Right ventricle myocardium inferior (tissue), 1 donor: ENCODE data around the gene PRSS57. TPM values are rescaled to one million over a fixed set of nuclear protein-coding genes. Genes with fewer than 3 reads are reported as not detected.
"Not testable (repeated sequence)": the region's sequence is repeated elsewhere in the genome, so short reads cannot be mapped to it uniquely, and the experiment has no call there.

Source experiments
- ATAC-seq: fragments of 200-7000 bp; cut with Tn5 transposase; one replicate; pipeline ENCODE4 v1.9.1; 2020; ENCODE audit warnings: mild to moderate bottlenecking, moderate library complexity
- DNase-seq: peaks from one replicate; pipeline ENCODE4 v3.0.0; 2021; ENCODE audit errors: missing footprints
- intact Hi-C: fragments of 100-400 bp; cut with DNase I; formaldehyde crosslinking; loops from one replicate; pipeline ENCODE4 v1.11.0; 2022
- long read RNA-seq: library from polyadenylated mRNA; unstranded; transcript quantifications from one replicate; pipeline ENCODE4 v2.0.0, GENCODE V29; 2021
- total RNA-seq: library from RNA; stranded (reverse); fragmentation: NEBNext Ultra II Directional; extraction: Animal tissue kit (Norgen Biotek cat#: 25700); gene quantifications from one replicate; pipeline ENCODE4 v1.2.1, GENCODE V29; 2021
- donor health status: DM: no; HTN: yes; CAD: no; lungs with severe emphysema.

PRSS57 gene
- total RNA-seq = not detected
- long read RNA-seq = 0 reads

DNA sequence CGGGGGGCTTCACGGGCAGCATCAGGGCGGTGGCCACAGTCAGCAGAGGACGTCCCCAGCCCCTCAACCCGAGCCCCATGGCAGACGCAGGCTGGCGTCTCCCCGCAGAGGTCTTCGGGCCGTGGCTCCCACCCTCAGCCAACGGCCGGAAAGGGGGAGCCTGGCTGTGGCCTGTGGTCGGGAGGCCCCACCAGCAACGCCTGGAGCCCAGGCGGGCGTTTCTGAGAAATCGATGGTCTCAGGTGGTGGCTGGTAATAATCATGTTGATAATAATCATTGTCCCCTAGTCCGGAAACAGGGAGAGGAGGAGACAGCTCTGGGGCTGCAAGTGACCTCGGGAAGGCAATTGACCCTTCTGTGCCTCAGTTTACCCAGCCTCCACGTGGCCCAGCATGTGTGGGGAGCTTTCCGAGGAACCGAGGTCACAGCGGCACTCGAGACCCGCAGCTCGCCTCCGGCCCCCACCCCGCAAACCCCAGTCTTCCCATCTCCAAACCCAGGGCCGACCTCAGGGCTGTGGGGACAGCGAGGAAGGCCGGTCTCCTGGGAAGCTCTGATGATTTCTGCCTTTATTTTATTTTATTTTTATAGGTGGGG lies at the start of gene PRSS57:
Gene PRSS57 (minus strand): TSS at position 101 of the 598 bp plus-strand sequence. CDS start 22 bp downstream, at position 79.
- DNase-seq = no peak
- ATAC-seq = no peak
- intact Hi-C loops = no loop called here

DNA sequence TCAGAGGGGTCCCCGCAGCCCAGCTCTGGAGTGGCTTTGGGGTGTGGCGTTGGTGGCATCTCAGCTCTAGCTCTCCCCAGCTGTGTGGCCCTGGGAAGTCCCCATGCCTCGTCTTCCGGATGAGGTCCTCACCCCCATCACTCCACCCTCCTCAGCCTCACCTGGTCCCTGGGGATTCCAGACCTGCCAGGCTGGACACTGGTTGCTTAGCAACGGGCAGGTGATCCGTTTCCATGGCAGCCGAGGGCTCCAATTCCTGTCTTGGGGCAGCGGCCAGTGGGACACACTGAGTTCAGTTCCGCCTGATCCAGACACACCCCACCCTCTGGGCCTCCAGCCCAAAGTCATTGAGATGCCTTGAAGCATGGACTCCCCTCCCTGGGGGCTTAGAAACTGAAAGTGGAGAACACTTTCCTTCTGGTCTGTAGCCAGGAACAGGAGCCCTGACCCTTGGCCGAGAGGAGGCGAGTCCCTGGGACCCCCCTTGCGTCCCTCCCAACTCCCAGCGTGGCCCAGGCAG lies 48.0 kb upstream of the PRSS57 start:
- DNase-seq (no peak), ATAC-seq (no peak)
- intact Hi-C loops = no loop called here

DNA sequence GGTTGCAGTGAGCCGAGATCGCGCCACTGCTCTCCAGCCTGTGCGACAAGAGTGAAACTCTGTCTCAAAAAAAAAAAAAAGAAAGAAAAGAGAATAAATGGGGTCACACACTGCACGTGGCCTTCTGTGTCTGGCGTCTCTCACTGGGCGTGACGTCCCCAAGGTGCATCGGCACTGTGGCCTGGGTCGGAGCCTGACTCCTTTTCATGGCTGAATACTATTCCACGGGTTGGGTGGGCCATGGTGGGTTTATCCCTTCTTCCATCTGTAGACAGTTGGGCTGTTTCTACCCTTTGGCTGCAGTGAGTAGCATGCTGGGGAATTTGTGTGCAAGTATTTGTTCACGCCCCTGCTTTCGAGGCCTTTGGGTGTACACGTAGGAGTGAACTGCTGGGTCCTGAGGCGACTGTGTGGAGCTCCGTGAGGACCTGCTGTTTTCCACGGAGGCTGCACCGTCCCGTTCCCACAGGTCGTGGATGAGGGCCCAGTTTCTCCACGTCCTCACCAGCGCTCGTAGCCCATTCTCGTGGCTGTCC lies 47.4 kb upstream of the PRSS57 start:
- intact Hi-C loops = no loop called here
- ATAC-seq (no peak), DNase-seq (no peak)

DNA sequence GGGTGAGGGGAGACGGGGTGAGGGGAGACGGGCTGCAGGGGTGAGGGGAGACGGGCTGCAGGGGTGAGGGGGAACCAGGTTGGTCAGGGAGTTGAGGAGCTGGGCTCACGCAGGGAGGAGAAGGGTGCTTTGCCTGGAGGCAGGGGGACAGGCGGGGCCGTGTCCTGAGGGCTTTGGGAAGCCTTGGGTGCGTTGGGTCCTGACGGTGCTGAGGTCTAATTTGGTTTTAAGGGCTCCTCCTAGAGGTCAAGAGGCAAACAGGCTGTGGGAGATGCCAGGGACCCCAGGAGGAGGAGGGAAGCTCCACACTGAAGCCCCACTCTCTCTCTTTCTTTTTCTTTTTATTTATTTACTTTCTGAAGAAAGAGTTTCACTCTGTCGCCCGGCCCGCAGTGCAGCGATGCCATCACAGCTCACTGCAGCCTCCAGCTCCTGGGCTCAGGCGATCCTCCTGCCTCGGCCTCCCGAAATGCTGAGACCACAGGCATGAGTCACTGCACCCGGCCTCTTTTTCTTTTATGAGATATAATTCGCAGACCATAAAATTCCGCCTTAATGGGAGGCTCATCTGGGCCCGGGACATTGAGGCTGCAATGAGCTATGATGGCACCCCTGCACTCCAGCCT lies 46.4 kb upstream of the PRSS57 start:
- DNase-seq = no peak
- no peak for ATAC-seq
- intact Hi-C loops = no loop called here

DNA sequence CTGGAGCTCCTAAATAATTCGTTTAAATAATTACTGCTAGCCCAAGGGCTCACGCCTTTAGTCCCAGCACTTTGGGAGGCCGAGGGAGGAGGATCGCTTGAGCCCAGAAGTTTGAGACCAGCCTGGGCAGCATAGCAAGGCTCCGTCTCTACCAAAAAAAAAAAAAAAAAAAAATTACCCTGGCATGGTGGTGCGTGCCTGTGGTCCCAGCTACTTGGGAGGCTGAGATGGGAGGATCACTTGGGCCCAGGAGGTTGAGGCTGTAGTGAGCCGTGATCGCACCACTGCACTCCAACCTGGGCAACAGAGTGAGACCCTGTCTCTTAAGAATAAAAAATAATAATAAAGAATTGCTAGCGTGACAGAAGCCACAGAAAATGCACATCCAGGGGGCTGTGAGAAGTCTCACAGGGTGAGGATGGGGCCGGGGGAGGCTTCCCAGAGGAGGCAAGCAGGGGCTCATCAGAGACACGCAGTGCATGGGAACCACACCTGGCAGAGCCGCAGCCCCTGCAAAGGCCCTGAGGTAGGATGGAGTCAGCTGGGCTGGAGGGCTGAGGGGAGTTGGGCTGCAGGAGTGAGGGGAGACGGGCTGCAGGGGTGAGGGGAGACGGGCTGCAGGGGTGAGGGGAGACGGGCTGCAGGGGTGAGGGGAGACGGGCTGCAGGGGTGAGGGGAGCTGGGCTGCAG lies 45.7 kb upstream of the PRSS57 start:
- ATAC-seq, intact Hi-C loops, DNase-seq: not testable (repeated sequence)

DNA sequence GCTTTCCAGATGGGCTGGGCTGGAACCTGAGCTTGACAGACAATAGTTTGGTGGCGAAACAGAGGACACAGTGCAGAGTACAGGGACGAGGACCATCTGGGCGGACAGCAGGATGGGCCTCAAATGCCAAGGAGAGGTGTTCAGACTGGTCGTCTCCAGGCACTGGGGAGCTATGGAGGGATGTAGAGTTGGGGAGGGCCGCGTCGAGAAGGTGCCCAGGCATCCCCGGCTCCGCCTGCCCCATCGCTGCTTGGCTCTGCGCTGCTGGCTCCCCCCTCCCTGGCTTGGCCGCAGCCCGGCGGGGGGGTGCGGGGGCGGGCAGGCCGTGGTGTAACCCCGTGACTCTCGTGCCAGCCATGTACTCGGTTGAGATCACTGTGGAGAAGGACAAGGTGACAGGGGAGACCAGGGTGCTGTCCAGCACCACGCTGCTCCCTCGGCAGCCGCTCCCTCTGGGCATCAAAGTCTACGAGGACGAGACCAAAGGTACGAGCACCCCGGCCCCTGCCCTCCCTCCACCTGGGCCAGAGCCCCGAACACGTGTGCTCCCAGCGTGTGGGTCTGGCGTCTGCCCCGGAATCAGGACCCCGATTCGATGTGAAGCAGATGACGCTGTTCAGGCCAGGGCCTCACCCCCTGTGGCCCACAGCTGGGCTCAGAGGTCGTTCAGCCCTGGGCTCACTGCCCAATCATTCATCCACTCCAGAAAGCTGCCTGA lies 44.9 kb upstream of the PRSS57 start:
- intact Hi-C loops = loop anchor here (10.0 kb wide), 2 partner anchors 155 to 185 kb away; partner anchors contain the start of gene HCN2
- ATAC-seq (no peak), DNase-seq (no peak)

DNA sequence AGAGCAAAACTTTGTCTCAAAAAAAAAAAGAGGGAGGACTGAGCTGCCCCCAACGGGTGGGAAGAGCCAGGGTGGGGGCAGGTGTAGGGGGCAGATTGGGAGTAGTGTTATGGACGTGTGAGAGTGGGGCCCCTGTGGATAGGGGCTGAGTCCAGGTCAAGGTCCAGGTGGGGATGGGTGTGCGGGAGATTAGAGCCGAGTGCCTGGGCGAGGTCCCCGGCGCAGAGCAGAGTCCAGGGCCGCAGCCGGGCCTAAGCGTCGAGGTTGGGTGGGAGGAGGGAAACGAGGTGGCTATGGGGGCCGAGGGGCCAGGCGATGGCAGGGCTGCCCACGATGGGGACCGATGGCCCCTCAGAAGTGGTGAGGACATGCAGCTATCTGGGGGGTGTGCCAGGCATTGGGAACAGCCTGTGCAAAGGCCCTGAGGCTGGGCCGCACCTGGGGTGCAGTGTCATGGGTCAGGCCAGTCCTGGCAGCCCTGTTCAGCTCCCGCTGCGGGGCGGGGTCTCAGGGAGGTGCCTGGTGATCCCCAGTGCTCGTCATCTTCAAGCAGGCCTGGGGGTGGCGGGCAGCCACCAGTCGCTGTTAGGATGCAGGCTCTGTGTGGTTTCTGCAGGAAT lies 43.4 kb upstream of the PRSS57 start:
- intact Hi-C loops = loop anchor here (10.0 kb wide), 2 partner anchors 154 to 184 kb away; partner anchors contain the start of gene HCN2
- ATAC-seq (no peak), DNase-seq (no peak)

DNA sequence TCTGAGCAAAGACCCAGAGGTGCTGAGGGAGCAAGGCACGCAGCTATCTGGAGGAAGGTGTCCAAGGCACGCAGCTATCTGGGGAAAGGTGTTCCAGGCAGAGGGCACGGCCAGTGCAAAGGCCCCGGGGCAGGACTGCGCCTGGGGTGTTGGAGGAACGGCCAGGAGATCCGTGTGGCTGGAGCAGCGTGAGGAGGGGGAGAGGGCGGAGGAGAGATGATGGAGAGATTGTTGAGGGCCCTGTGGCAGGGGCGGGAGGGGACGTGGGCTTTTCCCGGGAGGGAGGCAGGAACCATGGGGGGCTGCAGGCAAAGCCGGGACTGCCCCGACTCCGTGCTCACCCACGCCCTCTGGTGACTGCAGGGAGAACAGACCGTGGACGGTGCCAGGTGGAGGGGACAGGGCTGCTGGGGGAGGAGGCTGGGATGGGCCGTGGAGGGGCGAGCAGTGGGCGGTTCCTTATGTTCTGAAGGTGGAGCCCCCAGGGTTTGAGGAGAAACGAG lies 42.4 kb upstream of the PRSS57 start:
- ATAC-seq = peak; percentile 29
- no peak for DNase-seq
- intact Hi-C loops = loop anchor here (10.0 kb wide), 2 partner anchors 153 to 183 kb away; partner anchors contain the start of gene HCN2

DNA sequence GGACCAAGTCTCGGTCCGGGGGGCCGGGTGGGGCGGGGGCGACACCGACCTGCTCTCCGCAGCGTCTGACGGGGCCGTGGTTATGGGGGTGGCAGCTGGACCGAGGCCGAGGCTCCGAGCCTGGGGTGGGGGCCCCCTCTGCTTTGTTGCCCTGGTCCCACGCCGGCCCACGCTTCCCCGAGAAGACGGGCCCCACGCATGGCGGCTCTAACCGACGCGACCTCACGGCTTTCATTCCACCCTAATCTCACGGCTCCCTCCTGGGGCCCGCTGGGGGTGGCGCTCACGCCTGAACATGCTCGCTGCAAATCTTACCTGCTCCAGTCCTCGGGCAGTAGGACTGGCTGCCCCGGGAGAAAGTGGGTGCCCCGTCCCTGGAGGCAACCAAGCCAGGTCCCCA lies 40.9 kb upstream of the PRSS57 start:
- ATAC-seq = no peak
- intact Hi-C loops = loop anchor here (10.0 kb wide), 2 partner anchors 151 to 181 kb away; partner anchors contain the start of gene HCN2
- DNase-seq = no peak

DNA sequence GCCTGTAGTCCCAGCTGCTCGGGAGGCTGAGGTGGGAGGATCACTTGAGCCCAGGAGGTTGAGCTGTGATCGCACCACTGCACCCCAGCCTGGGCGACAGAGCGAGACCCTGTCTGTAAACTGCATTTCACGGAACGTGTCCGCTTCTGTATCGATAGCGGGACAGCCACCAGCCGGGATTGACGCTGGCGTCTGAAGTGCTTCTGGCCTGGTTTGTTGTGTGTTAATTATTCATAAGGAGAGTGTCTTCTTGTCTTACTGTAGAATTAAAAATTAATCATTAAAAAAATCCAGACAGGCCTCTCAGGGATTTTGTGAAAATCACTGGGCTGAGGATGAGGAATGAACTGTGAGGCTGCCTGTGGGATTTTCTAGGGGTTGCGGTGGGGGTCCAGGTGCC lies 39.5 kb upstream of the PRSS57 start:
- no peak for ATAC-seq
- DNase-seq = no peak
- intact Hi-C loops = loop anchor here (1.0 to 10.0 kb wide), 3 partner anchors 69 to 180 kb away; partner anchors contain the start of gene HCN2

DNA sequence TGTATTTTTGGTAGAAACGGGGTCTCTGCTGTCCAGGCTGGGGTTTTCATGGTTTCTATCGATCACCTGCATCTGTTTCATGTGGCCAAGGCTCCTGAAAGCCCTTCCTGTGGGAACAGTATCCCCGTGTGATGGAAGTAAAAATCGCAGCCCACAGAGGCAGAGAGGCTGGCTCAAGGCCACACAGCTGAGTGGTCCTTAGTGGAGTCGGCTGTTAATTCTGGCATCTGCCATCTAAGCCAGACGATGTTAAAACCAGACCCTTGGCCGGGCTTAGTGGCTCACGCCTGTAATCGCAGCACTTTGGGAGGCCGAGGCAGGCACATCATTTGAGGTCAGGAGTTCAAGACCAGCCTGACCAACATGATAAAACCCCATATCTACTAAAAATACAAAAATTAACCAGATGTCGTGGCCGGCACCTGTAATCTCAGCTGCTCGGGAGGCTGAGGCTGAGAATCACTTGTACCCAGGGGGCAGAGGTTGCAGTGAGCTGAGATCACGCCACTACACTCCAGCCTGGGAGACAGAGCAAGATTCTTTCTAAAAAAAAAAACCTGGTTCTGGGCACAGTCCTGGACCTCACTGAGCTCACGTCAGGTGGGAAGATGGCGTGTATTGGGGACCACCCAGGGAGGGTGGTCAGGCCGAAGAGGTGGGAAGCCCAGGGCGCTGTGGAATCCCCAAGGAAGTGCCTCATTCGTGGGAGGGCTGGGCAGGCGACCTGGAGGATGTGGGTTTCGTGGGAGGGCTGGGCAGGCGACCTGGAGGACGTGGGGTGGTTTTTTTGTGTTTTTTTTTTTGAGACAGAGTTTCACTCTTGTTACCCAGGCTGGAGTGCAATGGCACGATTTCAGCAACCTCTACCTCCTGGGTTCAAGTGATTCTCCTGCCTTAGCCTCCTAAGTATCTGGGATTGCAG lies 37.2 kb upstream of the PRSS57 start:
- intact Hi-C loops = loop anchor here (10.0 kb wide), 2 partner anchors 148 to 178 kb away; partner anchors contain the start of gene HCN2
- DNase-seq = no peak
- no peak for ATAC-seq

DNA sequence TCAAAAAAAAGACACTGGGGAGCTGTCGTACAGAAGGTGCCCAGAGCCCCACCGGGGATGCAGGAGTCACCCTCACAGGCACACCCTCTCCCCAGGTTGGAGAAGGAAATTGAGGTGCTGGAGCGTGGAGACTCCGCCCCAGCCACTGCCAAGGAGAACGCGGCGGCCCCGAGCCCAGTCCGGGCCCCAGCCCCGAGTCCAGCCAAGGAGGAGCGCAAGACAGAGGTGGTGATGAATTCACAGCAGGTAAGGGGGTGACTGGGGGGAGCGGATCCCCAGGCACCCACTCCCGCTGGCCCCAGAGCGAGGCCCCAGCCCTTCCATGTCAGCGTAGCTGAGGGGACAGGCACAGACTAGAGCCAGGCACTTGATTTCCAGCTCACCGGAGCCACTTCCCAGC lies 35.7 kb upstream of the PRSS57 start:
- DNase-seq (no peak), ATAC-seq (no peak)
- intact Hi-C loops = loop anchor here (10.0 kb wide), 2 partner anchors 146 to 176 kb away; partner anchors contain the start of gene HCN2

DNA sequence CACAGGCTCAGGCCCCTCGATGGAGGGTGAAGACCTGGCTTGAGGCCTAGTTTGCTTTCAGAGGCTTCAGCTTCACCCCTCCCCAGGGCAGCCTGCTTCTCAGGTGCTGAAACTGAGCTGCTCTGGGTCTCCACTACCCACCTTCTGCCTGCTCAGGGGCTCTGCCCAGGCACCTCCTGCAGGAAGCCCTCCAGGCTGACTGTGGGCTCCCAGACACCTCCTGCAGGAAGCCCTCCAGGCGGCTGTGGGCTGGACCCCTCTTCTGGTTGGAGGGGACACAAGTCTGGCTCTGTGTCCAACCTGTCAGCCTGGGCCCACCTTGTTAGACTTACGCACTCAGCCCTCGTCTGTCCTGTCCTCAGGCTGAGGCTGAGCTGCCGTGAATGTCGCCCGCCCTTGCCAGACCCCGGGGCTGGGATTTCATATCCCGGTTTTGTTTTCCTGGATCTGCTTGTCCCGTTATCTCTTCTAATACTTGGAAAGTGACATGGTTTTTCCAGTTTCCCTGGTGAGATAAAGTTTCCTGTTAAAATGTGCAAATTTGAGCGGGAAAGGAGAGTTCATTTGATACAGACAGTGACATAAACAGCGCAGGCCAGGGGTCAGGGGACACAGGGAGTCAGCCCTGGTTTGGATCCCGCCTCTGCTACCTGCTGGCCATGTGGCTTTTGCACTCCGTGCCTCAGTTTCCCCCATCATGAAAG lies 34.9 kb upstream of the PRSS57 start:
- intact Hi-C loops = loop anchor here (10.0 kb wide), 2 partner anchors 145 to 175 kb away; partner anchors contain the start of gene HCN2
- DNase-seq = no peak
- no peak for ATAC-seq

DNA sequence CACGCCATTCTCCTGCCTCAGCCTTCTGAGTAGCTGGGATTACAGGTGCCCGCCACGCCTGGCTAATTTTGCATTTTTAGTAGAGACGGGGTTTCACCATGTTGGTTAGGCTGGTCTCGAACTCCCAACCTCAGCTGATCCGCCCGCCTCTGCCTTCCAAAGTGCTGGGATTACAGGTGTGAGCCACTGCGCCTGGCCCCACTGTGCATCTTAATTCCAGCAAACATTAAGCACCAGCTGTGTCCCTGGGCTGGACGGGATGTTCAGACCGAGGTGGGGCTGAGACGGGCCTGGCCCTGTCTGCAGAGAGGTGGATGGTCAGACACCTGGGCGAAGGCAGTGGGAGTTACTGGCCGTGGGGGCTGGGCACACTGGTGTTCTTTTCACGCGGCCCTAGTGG lies 34.3 kb upstream of the PRSS57 start:
- DNase-seq, intact Hi-C loops, ATAC-seq: not testable (repeated sequence)

DNA sequence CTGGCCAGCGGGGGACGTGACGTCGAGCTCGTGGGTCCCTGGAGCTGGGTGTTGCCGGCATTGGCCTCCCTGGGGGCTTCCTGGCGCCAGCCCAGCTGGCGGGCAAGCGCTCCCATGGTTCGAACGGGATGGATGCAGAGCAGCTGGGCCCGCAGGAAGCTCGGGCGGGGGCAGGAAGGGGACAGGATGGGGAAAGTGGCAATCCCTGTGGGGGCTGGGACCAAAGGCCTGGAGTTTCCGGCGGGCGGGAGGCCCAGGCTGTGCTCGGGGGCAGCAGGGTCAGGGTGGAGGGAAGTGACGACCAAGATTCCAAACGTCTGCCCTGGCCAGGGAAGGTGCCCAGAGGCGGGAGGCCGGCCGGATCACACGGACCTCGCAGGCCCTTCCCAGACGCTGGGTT lies 32.8 kb upstream of the PRSS57 start:
- ATAC-seq (peak; percentile 83), DNase-seq (peak; percentile 88)
- intact Hi-C loops = loop anchor here (1.0 kb wide), 1 partner anchor 18 kb away; no protein-coding TSS in a partner anchor
